A549 (cell line): ENCODE results near the gene ACOXL. TPM values are rescaled to one million over a fixed set of nuclear protein-coding genes. Genes with fewer than 3 reads are reported as not detected.

Experiments
- ATAC-seq, 2 experiments: fragments of 200-7000 bp in 1 of 2; fragments of >200 bp in 1 of 2; cut with Nextera tagmentation in 1 of 2; cut with Tn5 transposase in 1 of 2; 3 replicates each; pipeline versions ENCODE4 v1.8.0 to v1.9.1; 2018 to 2020; ENCODE audit warnings: mild to moderate bottlenecking in 1 of 2, moderate library complexity in 1 of 2
- CTCF ChIA-PET: fragments of 300-600 bp; sonication (Branson Sonifier 250); formaldehyde crosslinking; extraction: SDS; loops from one replicate; lab custom pipeline; 2021; ENCODE audit warnings: antibody characterized with exemption, inconsistent platforms; lab: Yijun Ruan, JAX
- POLR2A ChIA-PET: fragments of 350-600 bp; formaldehyde crosslinking; extraction: SDS; loops from one replicate; lab custom pipeline; 2021; ENCODE audit warnings: antibody characterized with exemption, inconsistent platforms; lab: Yijun Ruan, JAX
- DNase-seq, 2 experiments: peaks; one replicate each; pipeline versions ENCODE4 v3.0.0 to v3.0.0-alpha.2; 2011 to 2016; ENCODE audit warnings: low read depth in 1 of 2, low spot score in 1 of 2
- FAIRE-seq: peaks from 2 replicates; lab custom pipeline; 2011; peaks lifted over from hg19 to GRCh38; lab: Jason Lieb, UNC
- H3K27ac ChIP-seq, 2 experiments: fragments of >200 bp; sonication (Bioruptor Twin); formaldehyde crosslinking; 3 replicates each; pipeline ENCODE4 v1.5.1; 2016 to 2017
- H3K4me1 ChIP-seq: fragments of >200 bp; sonication (Bioruptor Twin); formaldehyde crosslinking; 3 replicates; pipeline ENCODE4 v1.6.1; 2016
- H3K4me2 ChIP-seq: fragments of >200 bp; sonication (Bioruptor Twin); formaldehyde crosslinking; 3 replicates; pipeline ENCODE4 v1.6.1; 2016
- H3K4me3 ChIP-seq: fragments of >200 bp; sonication (Bioruptor Twin); formaldehyde crosslinking; 3 replicates; pipeline ENCODE4 v1.5.1; 2016
- H3K9me3 ChIP-seq: fragments of >200 bp; sonication (Bioruptor Twin); formaldehyde crosslinking; 3 replicates; pipeline ENCODE4 v1.6.1; 2016
- BHLHE40 ChIP-seq: IDR thresholded peaks from 2 replicates; pipeline ENCODE4 v1.6.1; 2012; ENCODE audit warnings: low read depth, low read length, inconsistent platforms
- CBX2 ChIP-seq: fragments of 200-600 bp; sonication (generic); IDR thresholded peaks from 2 replicates; pipeline ENCODE4 v1.6.1; 2016; ENCODE audit warnings: low read depth, mild to moderate bottlenecking, borderline replicate concordance
- CEBPB ChIP-seq, 2 experiments: fragments of >200 bp in 1 of 2; sonication (Bioruptor Twin) in 1 of 2; formaldehyde crosslinking in 1 of 2; IDR thresholded peaks; 2 replicates each; pipeline ENCODE4 v1.6.1; 2012 to 2016
- CHD4 ChIP-seq: fragments of 200-600 bp; sonication (generic); IDR thresholded peaks from 2 replicates; pipeline ENCODE4 v1.6.1; 2016; ENCODE audit warnings: antibody characterized with exemption, mild to moderate bottlenecking, borderline replicate concordance
- EHF ChIP-seq: fragments of 250-450 bp; sonication (Bioruptor Pico); IDR thresholded peaks from 2 replicates; pipeline ENCODE4 v1.5.0; 2020; ENCODE audit warnings: mild to moderate bottlenecking
- EP300 ChIP-seq, 2 experiments: fragments of >200 bp; sonication (Bioruptor Twin); formaldehyde crosslinking; IDR thresholded peaks; 2 replicates in 1 of 2; 3 replicates in 1 of 2; pipeline ENCODE4 v1.6.1; 2016 to 2017
- ESRRA ChIP-seq: fragments of 150-350 bp; IDR thresholded peaks from 2 replicates; pipeline ENCODE4 v1.6.1; 2014; ENCODE audit warnings: mild to moderate bottlenecking, low read length, borderline replicate concordance
- FOSL2 ChIP-seq, 2 experiments: fragments of 450-650 bp in 1 of 2; fragments of >200 bp in 1 of 2; sonication (Bioruptor Twin) in 1 of 2; formaldehyde crosslinking; IDR thresholded peaks; 2 replicates each; pipeline versions ENCODE4 v1.5.0 to v1.6.1; 2016 to 2020; ENCODE audit warnings: mild to moderate bottlenecking in 1 of 2, moderate library complexity in 1 of 2
- GATA3 ChIP-seq: IDR thresholded peaks from 2 replicates; pipeline ENCODE4 v1.6.1; 2012; ENCODE audit warnings: borderline replicate concordance
- HDAC2 ChIP-seq: fragments of 200-600 bp; sonication (generic); IDR thresholded peaks from 2 replicates; pipeline ENCODE4 v1.6.1; 2016
- HOXB13 ChIP-seq: fragments of 250-450 bp; sonication (Bioruptor Pico); IDR thresholded peaks from 2 replicates; pipeline ENCODE4 v1.5.0; 2020; ENCODE audit warnings: low read depth, mild to moderate bottlenecking, moderate library complexity
- HOXB5 ChIP-seq: fragments of 250-450 bp; sonication (Bioruptor Pico); IDR thresholded peaks from 2 replicates; pipeline ENCODE4 v1.5.0; 2020; ENCODE audit warnings: mild to moderate bottlenecking, moderate library complexity
- JUN ChIP-seq, 2 experiments: fragments of >200 bp; sonication (Bioruptor Twin); formaldehyde crosslinking; IDR thresholded peaks; 2 replicates in 1 of 2; 3 replicates in 1 of 2; pipeline ENCODE4 v1.6.1; 2016 to 2017
- KDM1A ChIP-seq: fragments of 200-600 bp; sonication (generic); IDR thresholded peaks from 2 replicates; pipeline ENCODE4 v1.6.1; 2016; ENCODE audit warnings: low read depth, mild to moderate bottlenecking
- KDM5A ChIP-seq: fragments of 200-600 bp; sonication (generic); IDR thresholded peaks from 2 replicates; pipeline ENCODE4 v1.6.1; 2016; ENCODE audit warnings: antibody characterized with exemption, mild to moderate bottlenecking
- MAFK ChIP-seq: fragments of 450-650 bp; IDR thresholded peaks from 2 replicates; pipeline ENCODE4 v1.6.1; 2014; ENCODE audit not compliant: partially characterized antibody
- NR3C1 ChIP-seq: fragments of >200 bp; sonication (Bioruptor Twin); formaldehyde crosslinking; IDR thresholded peaks from 3 replicates; pipeline ENCODE4 v1.6.1; 2017
- POLR2A ChIP-seq: IDR thresholded peaks from 2 replicates; pipeline ENCODE4 v1.6.1; 2012; ENCODE audit warnings: mild to moderate bottlenecking, low read length
- RAD21 ChIP-seq, 2 experiments: fragments of >200 bp in 1 of 2; sonication (Bioruptor Twin) in 1 of 2; formaldehyde crosslinking in 1 of 2; IDR thresholded peaks in 1 of 2; conservative IDR thresholded peaks in 1 of 2; 2 replicates in 1 of 2; 3 replicates in 1 of 2; pipeline ENCODE4 v1.6.1; 2012 to 2018; ENCODE audit warnings: inconsistent platforms in 1 of 2
- RCOR1 ChIP-seq: fragments of 150-350 bp; IDR thresholded peaks from 2 replicates; pipeline ENCODE4 v1.6.1; 2014; ENCODE audit warnings: antibody characterized with exemption, low read length, low read depth
- RFX5 ChIP-seq: fragments of 450-650 bp; IDR thresholded peaks from 2 replicates; pipeline ENCODE4 v1.7.1; 2014; ENCODE audit warnings: antibody characterized with exemption, mild to moderate bottlenecking, moderate library complexity
- RNF2 ChIP-seq: fragments of 200-600 bp; sonication (generic); IDR thresholded peaks from 2 replicates; pipeline ENCODE4 v1.6.1; 2016; ENCODE audit warnings: low read depth, mild to moderate bottlenecking, antibody characterized with exemption, moderate library complexity, borderline replicate concordance
- TFCP2L1 ChIP-seq: fragments of 250-450 bp; sonication (Bioruptor Pico); IDR thresholded peaks from 2 replicates; pipeline ENCODE4 v1.5.0; 2021; ENCODE audit warnings: mild to moderate bottlenecking
- ZSCAN20 ChIP-seq: fragments of 250-450 bp; sonication (Bioruptor Pico); IDR thresholded peaks from 2 replicates; pipeline ENCODE4 v1.8.0; 2022; ENCODE audit warnings: mild to moderate bottlenecking, moderate library complexity
- WGBS: methylation state at CpG from one replicate; pipeline ENCODE4 v1.1.6; 2017; ENCODE audit errors: missing lambda C conversion rate; 5-methylcytosine and 5-hydroxymethylcytosine counted together
- polyA plus RNA-seq, 4 experiments: library from polyadenylated mRNA; depleted of rRNA in 3 of 4; stranded (reverse); fragments of >200 nt; fragmentation: RNase III in 1 of 4; extraction: RNeasy Plus Mini Kit Qiagen cat#74134 plus additional on column Dnase treatment in 1 of 4; gene quantifications; 2 replicates in 3 of 4; 3 replicates in 1 of 4; pipeline ENCODE4 v1.2.3, GENCODE V29; 2011 to 2017
- TF ChIP-seq, protein P1 (sequence below): IDR thresholded peaks from 2 replicates; pipeline ENCODE4 v1.6.1; 2012; ENCODE audit warnings: low read depth, borderline replicate concordance
- TF ChIP-seq, protein P2 (sequence below): fragments of 150-350 bp; IDR thresholded peaks from 2 replicates; pipeline ENCODE4 v1.6.1; 2014; ENCODE audit warnings: low read depth, mild to moderate bottlenecking, low read length
- TF ChIP-seq, protein P3 (sequence below): fragments of 450-650 bp; IDR thresholded peaks from 2 replicates; pipeline ENCODE4 v1.6.1; 2014; ENCODE audit warnings: antibody characterized with exemption
- TF ChIP-seq, protein P4 (sequence below): fragments of >200 bp; sonication (Bioruptor Twin); formaldehyde crosslinking; IDR thresholded peaks from 3 replicates; pipeline ENCODE4 v1.5.1; 2016
- TF ChIP-seq, protein P5 (sequence below): fragments of >200 bp; sonication (Bioruptor Twin); formaldehyde crosslinking; IDR thresholded peaks from 3 replicates; pipeline ENCODE4 v1.6.1; 2016

The ACOXL gene
- polyA plus RNA-seq, 2 of the 4 experiments (the other 2 are of a cell fraction) = not detected

DNA sequence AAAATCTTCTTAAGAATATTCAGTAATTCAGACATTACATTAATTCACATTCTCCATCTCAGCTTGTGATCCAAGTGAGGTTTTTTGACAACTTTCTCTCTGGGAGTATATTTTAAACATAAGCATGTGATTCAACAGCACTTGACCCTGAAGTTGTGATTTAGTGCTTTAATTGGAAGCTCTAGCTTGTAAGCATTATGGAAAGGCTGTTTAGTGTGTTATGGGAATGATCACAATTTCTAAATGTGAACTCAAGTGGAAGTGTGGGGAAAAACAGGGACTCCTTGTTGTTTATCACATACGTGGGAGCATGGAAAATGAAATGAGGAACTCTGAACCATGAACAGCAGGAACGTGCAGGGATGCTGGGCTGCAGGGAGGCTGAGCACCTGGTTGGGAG lies 239.4 kb downstream of the ACOXL start:
- no peak overlapping the region for H3K27ac ChIP-seq
- ChIA-PET POLR2A (no interaction called here), CTCF (no interaction called here)
- WGBS = 7% methylated on average over 2 of the region's 2 CpGs
- no peak overlapping the region for H3K4me3 ChIP-seq
- H3K4me1 ChIP-seq = no peaks in the 10 kb centered on the region
- DNase-seq = no peak
- no peak overlapping the region for H3K4me2 ChIP-seq
- TF ChIP-seq ESRRA (no peak), BHLHE40 (no peak), EHF (no peak), HOXB5 (CRISPR knock-in tag) (no peak), GATA3 (no peak), KDM5A (no peak), NR3C1 (no peak), KDM1A (no peak), RNF2 (no peak), RAD21 (conservative IDR thresholded peaks at IDR 0.05 in 1 of 2, IDR thresholded peaks at IDR 0.05 in 1 of 2) (no peak), JUN (IDR thresholded peaks at IDR 0.05) (no peak), HDAC2 (no peak), RCOR1 (no peak), ZSCAN20 (CRISPR knock-in tag) (no peak), TFCP2L1 (CRISPR knock-in tag) (no peak)
- TF ChIP-seq, protein P1, sequence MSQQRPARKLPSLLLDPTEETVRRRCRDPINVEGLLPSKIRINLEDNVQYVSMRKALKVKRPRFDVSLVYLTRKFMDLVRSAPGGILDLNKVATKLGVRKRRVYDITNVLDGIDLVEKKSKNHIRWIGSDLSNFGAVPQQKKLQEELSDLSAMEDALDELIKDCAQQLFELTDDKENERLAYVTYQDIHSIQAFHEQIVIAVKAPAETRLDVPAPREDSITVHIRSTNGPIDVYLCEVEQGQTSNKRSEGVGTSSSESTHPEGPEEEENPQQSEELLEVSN = no peak
- TF ChIP-seq, protein P2, sequence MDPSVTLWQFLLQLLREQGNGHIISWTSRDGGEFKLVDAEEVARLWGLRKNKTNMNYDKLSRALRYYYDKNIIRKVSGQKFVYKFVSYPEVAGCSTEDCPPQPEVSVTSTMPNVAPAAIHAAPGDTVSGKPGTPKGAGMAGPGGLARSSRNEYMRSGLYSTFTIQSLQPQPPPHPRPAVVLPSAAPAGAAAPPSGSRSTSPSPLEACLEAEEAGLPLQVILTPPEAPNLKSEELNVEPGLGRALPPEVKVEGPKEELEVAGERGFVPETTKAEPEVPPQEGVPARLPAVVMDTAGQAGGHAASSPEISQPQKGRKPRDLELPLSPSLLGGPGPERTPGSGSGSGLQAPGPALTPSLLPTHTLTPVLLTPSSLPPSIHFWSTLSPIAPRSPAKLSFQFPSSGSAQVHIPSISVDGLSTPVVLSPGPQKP = no peak
- H3K9me3 ChIP-seq = no peaks in the 10 kb centered on the region
- no peak for FAIRE-seq
- ATAC-seq = no peak

DNA sequence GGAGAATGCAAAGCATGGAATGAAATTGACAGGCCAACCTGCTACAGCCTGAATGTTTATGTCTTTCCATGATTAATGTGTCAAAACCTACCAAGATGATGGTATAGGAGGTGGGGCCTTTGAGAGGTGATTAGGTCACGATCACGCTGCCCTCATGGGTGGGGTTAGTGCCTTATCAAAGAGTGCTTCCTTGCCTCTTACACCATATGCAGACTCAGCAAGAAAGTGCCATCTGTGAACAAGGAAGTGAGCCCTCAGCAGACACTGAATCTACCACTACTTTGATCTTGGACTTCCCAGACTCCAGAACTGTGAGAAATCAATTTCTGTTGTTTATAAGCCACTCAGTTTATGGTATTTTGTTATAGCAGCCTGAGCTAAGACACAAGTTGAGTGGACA lies 240.9 kb downstream of the ACOXL start:
- ChIA-PET CTCF (no interaction called here), POLR2A (no interaction called here)
- no peak for FAIRE-seq
- Histone ChIP-seq H3K9me3 (no peaks in the 10 kb centered on the region), H3K4me2 (no peak overlapping the region), H3K27ac (no peak overlapping the region)
- no peak for DNase-seq
- no peak for ATAC-seq
- WGBS = 0% methylated on average over 2 of the region's 2 CpGs
- TF ChIP-seq FOSL2 (IDR thresholded peaks at IDR 0.05) (no peak), FOSL2 (CRISPR knock-in tag; IDR thresholded peaks at IDR 0.05) (no peak), POLR2A (no peak), MAFK (peak; percentile 64)
- TF ChIP-seq, protein P3, sequence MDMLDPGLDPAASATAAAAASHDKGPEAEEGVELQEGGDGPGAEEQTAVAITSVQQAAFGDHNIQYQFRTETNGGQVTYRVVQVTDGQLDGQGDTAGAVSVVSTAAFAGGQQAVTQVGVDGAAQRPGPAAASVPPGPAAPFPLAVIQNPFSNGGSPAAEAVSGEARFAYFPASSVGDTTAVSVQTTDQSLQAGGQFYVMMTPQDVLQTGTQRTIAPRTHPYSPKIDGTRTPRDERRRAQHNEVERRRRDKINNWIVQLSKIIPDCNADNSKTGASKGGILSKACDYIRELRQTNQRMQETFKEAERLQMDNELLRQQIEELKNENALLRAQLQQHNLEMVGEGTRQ = no peak
- TF ChIP-seq, all 56 proteins: peak for 1
- no peaks in the 10 kb centered on the region for H3K4me1 ChIP-seq
- H3K4me3 ChIP-seq = no peak overlapping the region

DNA sequence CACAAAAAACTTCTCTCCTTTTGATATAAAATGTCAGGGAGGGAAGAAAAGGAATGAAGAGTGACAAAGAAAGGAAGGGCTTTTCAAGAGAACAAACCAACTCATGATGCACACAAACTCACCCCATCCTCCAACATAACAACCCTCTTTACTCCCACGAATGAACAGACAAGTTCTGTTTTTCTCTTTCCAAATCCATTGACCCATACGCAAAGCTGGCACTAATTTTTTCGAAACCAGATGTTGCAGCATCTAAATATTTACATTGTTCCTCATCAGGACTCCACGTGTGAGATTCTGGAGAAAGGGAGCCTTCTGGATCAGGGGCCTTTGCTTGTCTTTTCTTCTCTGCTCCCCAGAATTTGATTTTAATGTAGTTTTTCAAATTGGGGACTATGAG lies 245.0 kb downstream of the ACOXL start:
- POLR2A ChIA-PET = no interaction called here
- FAIRE-seq = no peak
- ATAC-seq = no peak
- no peak overlapping the region for H3K27ac ChIP-seq
- H3K4me2 ChIP-seq = no peak overlapping the region
- CTCF ChIA-PET = no interaction called here
- no peaks in the 10 kb centered on the region for H3K9me3 ChIP-seq
- H3K4me3 ChIP-seq = no peak overlapping the region
- DNase-seq = no peak
- H3K4me1 ChIP-seq = no peaks in the 10 kb centered on the region
- WGBS = 47% methylated on average over 4 of the region's 4 CpGs
- TF ChIP-seq EHF = no peak
- no peak for TF ChIP-seq CHD4
- TF ChIP-seq RNF2 = no peak
- TF ChIP-seq KDM1A = no peak
- TF ChIP-seq RFX5 = no peak
- TF ChIP-seq HOXB5 (CRISPR knock-in tag) = no peak
- TF ChIP-seq, protein P4, sequence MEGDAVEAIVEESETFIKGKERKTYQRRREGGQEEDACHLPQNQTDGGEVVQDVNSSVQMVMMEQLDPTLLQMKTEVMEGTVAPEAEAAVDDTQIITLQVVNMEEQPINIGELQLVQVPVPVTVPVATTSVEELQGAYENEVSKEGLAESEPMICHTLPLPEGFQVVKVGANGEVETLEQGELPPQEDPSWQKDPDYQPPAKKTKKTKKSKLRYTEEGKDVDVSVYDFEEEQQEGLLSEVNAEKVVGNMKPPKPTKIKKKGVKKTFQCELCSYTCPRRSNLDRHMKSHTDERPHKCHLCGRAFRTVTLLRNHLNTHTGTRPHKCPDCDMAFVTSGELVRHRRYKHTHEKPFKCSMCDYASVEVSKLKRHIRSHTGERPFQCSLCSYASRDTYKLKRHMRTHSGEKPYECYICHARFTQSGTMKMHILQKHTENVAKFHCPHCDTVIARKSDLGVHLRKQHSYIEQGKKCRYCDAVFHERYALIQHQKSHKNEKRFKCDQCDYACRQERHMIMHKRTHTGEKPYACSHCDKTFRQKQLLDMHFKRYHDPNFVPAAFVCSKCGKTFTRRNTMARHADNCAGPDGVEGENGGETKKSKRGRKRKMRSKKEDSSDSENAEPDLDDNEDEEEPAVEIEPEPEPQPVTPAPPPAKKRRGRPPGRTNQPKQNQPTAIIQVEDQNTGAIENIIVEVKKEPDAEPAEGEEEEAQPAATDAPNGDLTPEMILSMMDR = no peak
- TF ChIP-seq EP300 (IDR thresholded peaks at IDR 0.05) = no peak
- no peak for TF ChIP-seq HOXB13
- no peak for TF ChIP-seq MAFK
- TF ChIP-seq CBX2 = no peak
- TF ChIP-seq, protein P2 = no peak
- no peak for TF ChIP-seq CEBPB (IDR thresholded peaks at IDR 0.05)
- TF ChIP-seq, protein P5, sequence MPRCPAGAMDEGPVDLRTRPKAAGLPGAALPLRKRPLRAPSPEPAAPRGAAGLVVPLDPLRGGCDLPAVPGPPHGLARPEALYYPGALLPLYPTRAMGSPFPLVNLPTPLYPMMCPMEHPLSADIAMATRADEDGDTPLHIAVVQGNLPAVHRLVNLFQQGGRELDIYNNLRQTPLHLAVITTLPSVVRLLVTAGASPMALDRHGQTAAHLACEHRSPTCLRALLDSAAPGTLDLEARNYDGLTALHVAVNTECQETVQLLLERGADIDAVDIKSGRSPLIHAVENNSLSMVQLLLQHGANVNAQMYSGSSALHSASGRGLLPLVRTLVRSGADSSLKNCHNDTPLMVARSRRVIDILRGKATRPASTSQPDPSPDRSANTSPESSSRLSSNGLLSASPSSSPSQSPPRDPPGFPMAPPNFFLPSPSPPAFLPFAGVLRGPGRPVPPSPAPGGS = no peak
